Activated B cell treated with CpG ODN at 0.5 μM for 24 hours (primary cell): Measurements from ENCODE around the gene ORMDL2. TPM values are rescaled to one million over a fixed set of nuclear protein-coding genes. Genes with fewer than 3 reads are reported as not detected.
"Not testable (repeated sequence)": the region's sequence is repeated elsewhere in the genome, so short reads cannot be mapped to it uniquely, and the experiment has no call there.

Source experiments
- ATAC-seq: fragments of 200-7000 bp; cut with Tn5 transposase; one replicate; pipeline ENCODE4 v1.10.0; 2021; ENCODE audit warnings: low read depth, mild to moderate bottlenecking, moderate library complexity
- CTCF ChIA-PET: fragments of 350-600 bp; sonication (Branson Sonifier 250); formaldehyde crosslinking; loops from one replicate; lab custom pipeline; 2021; ENCODE audit warnings: antibody characterized with exemption; lab: Charles Lee
- POLR2A ChIA-PET: fragments of 350-600 bp; sonication (Branson Sonifier 250); formaldehyde crosslinking; loops from one replicate; lab custom pipeline; 2021; ENCODE audit warnings: antibody characterized with exemption; lab: Charles Lee
- DNase-seq: peaks from one replicate; pipeline ENCODE4 v3.0.0; 2022
- H3K27ac Mint-ChIP-seq: one replicate; pipeline ENCODE4 v1.8.0; 2020; ENCODE audit warnings: mixed read lengths
- H3K27me3 Mint-ChIP-seq: one replicate; pipeline ENCODE4 v1.8.0; 2021; ENCODE audit warnings: mixed read lengths
- H3K36me3 Mint-ChIP-seq: one replicate; pipeline ENCODE4 v1.8.0; 2021; ENCODE audit warnings: low read depth, mixed read lengths
- H3K4me1 Mint-ChIP-seq: one replicate; pipeline ENCODE4 v1.8.0; 2021; ENCODE audit warnings: mixed read lengths
- H3K4me3 Mint-ChIP-seq: one replicate; pipeline ENCODE4 v1.8.0; 2020; ENCODE audit warnings: mild to moderate bottlenecking, mixed read lengths
- H3K9me3 Mint-ChIP-seq: one replicate; pipeline ENCODE4 v1.8.0; 2020; ENCODE audit warnings: mixed read lengths
- intact Hi-C: fragments of 100-400 bp; cut with micrococcal nuclease; formaldehyde crosslinking; loops from one replicate; pipeline ENCODE4 v1.15.1; 2024
- total RNA-seq: library from RNA; stranded (reverse); gene quantifications from 2 replicates; pipeline ENCODE4 v1.2.3, GENCODE V29; 2022
- TF ChIP-seq, protein P1 (sequence below): fragments of 200-600 bp; IDR thresholded peaks from one replicate; pipeline ENCODE4 v1.8.0; 2022; ENCODE audit warnings: antibody characterized with exemption, mild to moderate bottlenecking

The ORMDL2 gene
- total RNA-seq, 1 donor from 2014 or later: 70.9 TPM

DNA sequence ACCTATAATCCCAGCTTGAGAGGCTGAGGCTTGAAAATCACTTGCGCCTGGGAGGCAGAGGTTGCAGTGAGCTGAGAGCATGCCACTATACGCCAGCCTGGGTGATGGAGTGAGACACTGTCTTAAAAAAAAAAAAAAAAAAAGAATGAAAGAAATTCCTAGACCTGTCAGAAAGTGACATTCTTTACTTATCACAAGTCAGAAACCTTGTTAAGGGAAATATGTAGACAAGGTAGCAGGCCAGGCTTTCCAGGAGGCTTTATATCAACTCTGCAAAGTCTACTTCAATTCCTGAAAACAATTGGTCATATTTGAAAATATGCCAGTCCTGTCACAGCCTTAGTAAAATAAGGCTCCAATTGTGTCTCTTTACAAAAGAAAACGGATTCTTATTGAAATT, 44.0 kb downstream of the ORMDL2 start:
- H3K27me3 Mint-ChIP-seq: no peaks in the 10 kb centered on the region
- no peak overlapping the region for H3K27ac Mint-ChIP-seq
- H3K9me3 Mint-ChIP-seq: peaks cover 4% of the 10 kb centered on the region
- H3K36me3 Mint-ChIP-seq: no peaks in the 10 kb centered on the region
- no peak for ATAC-seq
- POLR2A ChIA-PET: no interaction called here
- DNase-seq: no peak
- H3K4me3 Mint-ChIP-seq: no peak overlapping the region
- CTCF ChIA-PET: no interaction called here
- intact Hi-C loops: no loop called here
- TF ChIP-seq, protein P1, sequence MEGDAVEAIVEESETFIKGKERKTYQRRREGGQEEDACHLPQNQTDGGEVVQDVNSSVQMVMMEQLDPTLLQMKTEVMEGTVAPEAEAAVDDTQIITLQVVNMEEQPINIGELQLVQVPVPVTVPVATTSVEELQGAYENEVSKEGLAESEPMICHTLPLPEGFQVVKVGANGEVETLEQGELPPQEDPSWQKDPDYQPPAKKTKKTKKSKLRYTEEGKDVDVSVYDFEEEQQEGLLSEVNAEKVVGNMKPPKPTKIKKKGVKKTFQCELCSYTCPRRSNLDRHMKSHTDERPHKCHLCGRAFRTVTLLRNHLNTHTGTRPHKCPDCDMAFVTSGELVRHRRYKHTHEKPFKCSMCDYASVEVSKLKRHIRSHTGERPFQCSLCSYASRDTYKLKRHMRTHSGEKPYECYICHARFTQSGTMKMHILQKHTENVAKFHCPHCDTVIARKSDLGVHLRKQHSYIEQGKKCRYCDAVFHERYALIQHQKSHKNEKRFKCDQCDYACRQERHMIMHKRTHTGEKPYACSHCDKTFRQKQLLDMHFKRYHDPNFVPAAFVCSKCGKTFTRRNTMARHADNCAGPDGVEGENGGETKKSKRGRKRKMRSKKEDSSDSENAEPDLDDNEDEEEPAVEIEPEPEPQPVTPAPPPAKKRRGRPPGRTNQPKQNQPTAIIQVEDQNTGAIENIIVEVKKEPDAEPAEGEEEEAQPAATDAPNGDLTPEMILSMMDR: no peak
- H3K4me1 Mint-ChIP-seq: no peaks in the 10 kb centered on the region

DNA sequence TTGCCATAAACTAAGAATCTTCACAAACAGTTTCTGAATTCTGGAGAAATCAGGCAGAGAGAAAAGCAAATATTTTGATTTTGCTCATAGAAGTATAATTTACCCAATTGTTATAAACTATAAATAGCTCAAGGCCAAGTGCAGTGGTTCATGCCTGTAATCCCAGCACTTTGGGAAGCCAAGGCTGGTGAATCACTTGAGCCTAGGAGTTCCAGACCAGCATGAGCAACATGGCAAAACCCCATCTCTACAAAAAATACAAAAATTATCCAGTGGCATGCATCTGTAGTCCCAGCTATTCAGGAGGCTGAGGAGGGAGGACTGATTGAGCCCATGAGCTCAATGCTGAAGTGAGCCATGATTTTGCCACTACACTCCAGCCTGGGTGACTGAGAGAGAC, 44.4 kb downstream of the ORMDL2 start:
- H3K27me3 Mint-ChIP-seq: no peaks in the 10 kb centered on the region
- ChIA-PET POLR2A (no interaction called here), CTCF (no interaction called here)
- no peaks in the 10 kb centered on the region for H3K36me3 Mint-ChIP-seq
- no peaks in the 10 kb centered on the region for H3K4me1 Mint-ChIP-seq
- H3K4me3 Mint-ChIP-seq: no peak overlapping the region
- peaks cover 4% of the 10 kb centered on the region for H3K9me3 Mint-ChIP-seq
- no peak overlapping the region for H3K27ac Mint-ChIP-seq
- intact Hi-C loops: no loop called here
- TF ChIP-seq, protein P1: no peak
- ATAC-seq (no peak), DNase-seq (no peak)

DNA sequence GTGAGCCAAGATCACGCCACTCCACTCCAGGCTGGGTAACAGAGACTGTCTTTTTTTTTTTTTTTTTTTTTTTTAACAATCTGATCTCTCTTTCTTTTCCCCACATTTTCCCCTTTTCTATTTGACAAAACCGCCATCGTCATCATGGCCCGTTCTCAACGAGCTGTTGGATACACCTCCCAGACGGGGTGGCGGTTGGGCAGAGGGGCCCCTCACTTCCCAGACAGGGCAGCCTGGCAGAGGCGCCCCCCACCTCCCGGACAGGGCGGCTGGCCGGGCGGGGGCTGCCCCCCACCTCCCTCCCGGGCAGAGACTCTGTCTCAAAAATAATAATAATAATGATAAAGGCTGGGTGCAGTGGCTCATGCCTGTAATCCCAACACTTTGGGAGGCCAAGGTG, 45.1 kb downstream of the ORMDL2 start:
- ATAC-seq, H3K4me1 Mint-ChIP-seq, H3K36me3 Mint-ChIP-seq, DNase-seq, H3K9me3 Mint-ChIP-seq, intact Hi-C loops, H3K4me3 Mint-ChIP-seq, H3K27me3 Mint-ChIP-seq, H3K27ac Mint-ChIP-seq, CTCF ChIA-PET: not testable (repeated sequence)
- POLR2A ChIA-PET: interaction anchor here (0.6 kb wide), 1 partner anchor 1363 kb away, joined by 3 read pairs; no protein-coding TSS in a partner anchor

DNA sequence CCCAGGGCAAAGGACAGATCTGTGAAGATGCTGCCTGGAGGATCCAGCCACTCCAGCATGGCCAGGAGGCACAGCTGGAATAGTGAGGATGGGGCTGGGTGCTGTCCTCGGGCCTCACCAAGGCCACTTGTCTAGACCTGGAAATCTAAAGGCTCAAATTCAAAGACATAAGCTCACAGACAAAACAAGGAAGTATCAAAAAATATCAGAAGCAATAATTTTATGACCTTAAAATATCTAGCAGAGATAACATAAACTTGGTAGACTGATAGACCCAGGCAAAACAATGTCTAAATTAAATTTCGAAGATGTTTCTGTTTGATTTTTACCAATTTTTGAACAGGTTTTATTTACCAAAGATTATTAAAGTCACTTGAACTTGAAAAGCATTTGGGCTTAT, 47.5 kb downstream of the ORMDL2 start:
- ChIA-PET POLR2A (no interaction called here), CTCF (no interaction called here)
- no peaks in the 10 kb centered on the region for H3K27me3 Mint-ChIP-seq

DNA sequence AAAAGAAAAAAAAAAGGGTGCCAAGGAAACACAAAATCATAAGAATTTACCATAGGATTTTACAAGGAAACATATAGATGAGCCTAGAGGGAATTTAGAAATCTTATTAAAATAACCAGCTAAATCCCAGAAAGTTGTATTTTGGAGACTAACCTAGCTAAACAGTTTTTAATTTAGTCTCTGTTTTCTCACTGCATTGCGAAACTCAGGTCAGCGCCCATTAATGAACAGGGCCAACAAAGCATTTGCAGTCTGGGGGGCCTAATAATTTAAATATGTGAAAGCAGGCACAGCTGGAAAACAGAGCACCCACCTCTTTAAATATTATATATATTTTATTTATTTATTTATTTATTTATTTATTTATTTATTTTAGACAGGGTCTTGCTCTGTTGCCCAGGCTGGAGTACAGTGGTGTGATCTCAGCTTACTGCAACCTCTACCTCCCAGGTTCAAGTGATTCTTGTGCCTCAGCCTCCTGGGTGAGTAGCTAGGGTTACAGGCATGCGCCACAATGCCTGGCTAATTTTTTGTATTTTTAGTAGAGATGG, 48.7 kb downstream of the ORMDL2 start:
- H3K27me3 Mint-ChIP-seq, DNase-seq, H3K27ac Mint-ChIP-seq, ATAC-seq, CTCF ChIA-PET, H3K36me3 Mint-ChIP-seq, POLR2A ChIA-PET, H3K4me3 Mint-ChIP-seq, intact Hi-C loops, H3K4me1 Mint-ChIP-seq, H3K9me3 Mint-ChIP-seq: not testable (repeated sequence)

More for the DNA sequence above, 47.5 kb downstream of the ORMDL2 start:
- Mint-ChIP-seq H3K9me3 (peaks cover 4% of the 10 kb centered on the region), H3K27ac (no peak overlapping the region), H3K36me3 (no peaks in the 10 kb centered on the region), H3K4me1 (no peaks in the 10 kb centered on the region), H3K4me3 (no peak overlapping the region)
- intact Hi-C loops: no loop called here
- DNase-seq (no peak), ATAC-seq (no peak)
- TF ChIP-seq, protein P1: no peak

Other genes starting within 250 kb of the ORMDL2 start
- gene OR2AP1, start 245.6 kb upstream of the ORMDL2 start, total RNA-seq: 0.32 TPM in 1 of 2 replicates, not detected in the other
- not detected in 2 replicates for gene OR10P1, start 181.1 kb upstream of the ORMDL2 start, total RNA-seq
- gene ITGA7, start 110.1 kb upstream of the ORMDL2 start, total RNA-seq: 1.4 and 2.1 TPM in 2 replicates
- gene BLOC1S1, start 102.0 kb upstream of the ORMDL2 start, total RNA-seq: 91.0 and 104 TPM in 2 replicates
- 10.3 and 16.5 TPM in 2 replicates for gene RDH5, start 97.6 kb upstream of the ORMDL2 start, total RNA-seq
- 104 and 111 TPM in 2 replicates for gene CD63, start 89.0 kb upstream of the ORMDL2 start, total RNA-seq
- gene GDF11, start 74.9 kb upstream of the ORMDL2 start, total RNA-seq: 5.2 and 6.4 TPM in 2 replicates
- 53.6 and 58.7 TPM in 2 replicates for gene SARNP, start 317 bp upstream of the ORMDL2 start, total RNA-seq
- gene DNAJC14, start 11.5 kb downstream of the ORMDL2 start, total RNA-seq: 34.2 and 37.4 TPM in 2 replicates
- 0.31 TPM in 1 of 2 replicates, not detected in the other for gene MMP19, start 24.9 kb downstream of the ORMDL2 start, total RNA-seq
- gene PYM1, start 109.9 kb downstream of the ORMDL2 start, total RNA-seq: 39.6 and 41.7 TPM in 2 replicates
- 86.8 and 95.9 TPM in 2 replicates for gene DGKA, start 113.1 kb downstream of the ORMDL2 start, total RNA-seq
- gene PMEL, start 148.0 kb downstream of the ORMDL2 start, total RNA-seq: 0.27 TPM in 1 of 2 replicates, not detected in the other
- gene CDK2, start 148.8 kb downstream of the ORMDL2 start, total RNA-seq: 25.7 and 29.0 TPM in 2 replicates
- gene RAB5B, start 156.0 kb downstream of the ORMDL2 start, total RNA-seq: 82.1 and 83.8 TPM in 2 replicates
- gene SUOX, start 179.2 kb downstream of the ORMDL2 start, total RNA-seq: 5.4 and 5.6 TPM in 2 replicates
- gene IKZF4, start 203.0 kb downstream of the ORMDL2 start, total RNA-seq: 4.1 and 6.4 TPM in 2 replicates
- gene RPS26, start 223.9 kb downstream of the ORMDL2 start, total RNA-seq: 23.9 and 28.1 TPM in 2 replicates